Esophagus (tissue), 2 donors: ENCODE results near the gene UBE2L6. TPM values are rescaled to one million over a fixed set of nuclear protein-coding genes. Genes with fewer than 3 reads are reported as not detected.
"Not testable (repeated sequence)": the region's sequence is repeated elsewhere in the genome, so short reads cannot be mapped to it uniquely, and the experiment has no call there.

Experiments used
- H3K27ac ChIP-seq, 2 donors: one replicate each; pipeline ENCODE4 v1.5.1; 2013; ENCODE audit warnings: low read depth in 2 of 2, mild to moderate bottlenecking in 2 of 2, inconsistent platforms in 1 of 2, low read length in 1 of 2, moderate library complexity in 1 of 2
- H3K27me3 ChIP-seq, 2 donors: one replicate each; pipeline ENCODE4 v1.6.1; 2013; ENCODE audit warnings: low read length in 2 of 2, control low read depth in 1 of 2, mild to moderate bottlenecking in 1 of 2; ENCODE audit not compliant: insufficient read depth in 2 of 2, control insufficient read depth in 1 of 2
- H3K36me3 ChIP-seq, 2 donors: one replicate each; pipeline ENCODE4 v1.6.1; 2013; ENCODE audit warnings: low read length in 1 of 2; ENCODE audit not compliant: control insufficient read depth in 2 of 2, insufficient read depth in 2 of 2
- H3K4me1 ChIP-seq, 2 donors: one replicate each; pipeline ENCODE4 v1.6.1; 2013; ENCODE audit warnings: low read length in 1 of 2; ENCODE audit not compliant: control insufficient read depth in 2 of 2, insufficient read depth in 2 of 2
- H3K4me3 ChIP-seq, 2 donors: one replicate each; pipeline ENCODE4 v1.5.1; 2013; ENCODE audit warnings: low read length in 2 of 2, mild to moderate bottlenecking in 2 of 2, low read depth in 1 of 2, moderate library complexity in 1 of 2
- H3K9me3 ChIP-seq, 2 donors: one replicate each; pipeline ENCODE4 v1.6.1; 2013; ENCODE audit warnings: mild to moderate bottlenecking in 2 of 2, low read depth in 1 of 2, low read length in 1 of 2, moderate library complexity in 1 of 2; ENCODE audit not compliant: control insufficient read depth in 2 of 2, insufficient read depth in 1 of 2
- WGBS, 2 donors: extraction: QIAGEN DNeasy Blood & Tissue Kit; methylation state at CpG; one replicate each; pipeline ENCODE4 v1.1.7; 2013; 5-methylcytosine and 5-hydroxymethylcytosine counted together
- polyA plus RNA-seq, 2 donors: library from polyadenylated mRNA; stranded (reverse); fragments of 200-250 nt; gene quantifications; one replicate each; pipeline ENCODE4 v1.2.3, GENCODE V29; 2013
- donor health status: healthy with polysubstance abuse.
- donor health status: Bipolar disorder and iron deficiency.

Gene UBE2L6
- polyA plus RNA-seq, 2 donors = 10.3 to 28.1 TPM

DNA sequence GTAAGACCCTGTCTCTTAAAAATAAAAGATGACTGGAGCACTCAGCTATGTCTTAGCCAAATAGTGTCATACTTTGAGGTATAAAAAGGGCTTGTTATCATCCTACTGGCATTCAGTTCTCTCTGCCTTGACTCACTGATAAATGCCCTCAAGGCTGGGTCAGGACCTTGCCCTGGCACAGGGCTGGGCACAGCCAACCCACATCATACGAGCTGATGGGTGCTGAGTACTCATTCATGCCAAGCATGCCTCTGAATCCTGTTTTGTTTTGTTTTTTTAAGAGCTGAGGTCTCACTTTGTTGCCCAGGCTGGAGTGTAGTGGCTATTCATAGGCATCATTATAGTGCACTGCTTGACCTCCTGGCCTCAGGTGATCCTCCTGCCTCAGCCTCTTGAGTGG is 28.1 kb downstream of the UBE2L6 start:
- Histone ChIP-seq H3K4me1 (no peaks in the 10 kb centered on the region), H3K27me3 (no peaks in the 10 kb centered on the region), H3K9me3 (no peaks in the 10 kb centered on the region), H3K4me3 (no peak overlapping the region), H3K27ac (no peak overlapping the region), H3K36me3 (no peaks in the 10 kb centered on the region)
- WGBS, 2 donors = 43 to 52% methylated on average over 1 of the region's 1 CpG

DNA sequence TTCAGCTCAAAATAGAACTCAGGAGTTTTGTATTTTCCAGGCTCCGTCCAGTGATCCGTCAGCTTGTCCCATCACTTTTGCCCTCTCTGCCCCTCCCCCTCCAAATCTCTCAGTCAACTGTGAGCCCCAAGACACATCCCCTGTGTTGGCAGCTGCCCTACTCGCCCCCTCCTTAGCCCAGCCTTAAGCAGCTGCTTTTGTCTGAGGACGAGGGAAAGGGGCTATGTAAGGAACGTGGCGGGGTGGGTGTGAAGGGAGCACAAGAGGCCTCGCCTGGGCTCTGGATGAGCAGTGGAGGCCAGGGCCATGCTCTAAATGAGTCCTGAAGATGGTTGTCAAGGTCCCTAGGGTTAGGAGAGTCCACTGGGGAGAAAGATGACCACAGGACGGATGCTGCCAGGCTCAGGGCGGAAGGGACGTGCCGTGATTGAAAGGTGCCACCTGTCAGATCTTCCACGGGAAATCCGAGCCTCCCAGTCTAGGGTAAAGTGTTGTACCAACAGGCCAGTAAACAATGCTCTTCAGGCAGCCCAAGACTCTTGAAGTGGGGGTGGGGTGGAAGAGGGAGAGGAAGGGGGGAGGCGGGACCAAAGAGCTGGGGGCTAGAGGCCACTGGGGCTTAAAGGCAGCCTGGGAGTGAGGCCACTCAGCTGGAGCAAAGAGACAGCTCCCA is 30.4 kb downstream of the UBE2L6 start, which contains the start of gene SMTNL1:
TSS of gene SMTNL1 (plus strand) at position 649 of the 673 bp plus-strand sequence. CDS start 5,048 bp downstream, outside the sequence.
- no peaks in the 10 kb centered on the region for H3K9me3 ChIP-seq
- H3K27ac ChIP-seq = no peak within 1 kb of the TSS
- H3K4me1 ChIP-seq = no peaks in the 10 kb centered on the region
- WGBS, 2 donors = 71 to 74% methylated on average over 14 of the region's 14 CpGs
- H3K4me3 ChIP-seq = no peak within 1 kb of the TSS
- H3K36me3 ChIP-seq = no peaks in the 10 kb centered on the region
- H3K27me3 ChIP-seq = no peaks in the 10 kb centered on the region

DNA sequence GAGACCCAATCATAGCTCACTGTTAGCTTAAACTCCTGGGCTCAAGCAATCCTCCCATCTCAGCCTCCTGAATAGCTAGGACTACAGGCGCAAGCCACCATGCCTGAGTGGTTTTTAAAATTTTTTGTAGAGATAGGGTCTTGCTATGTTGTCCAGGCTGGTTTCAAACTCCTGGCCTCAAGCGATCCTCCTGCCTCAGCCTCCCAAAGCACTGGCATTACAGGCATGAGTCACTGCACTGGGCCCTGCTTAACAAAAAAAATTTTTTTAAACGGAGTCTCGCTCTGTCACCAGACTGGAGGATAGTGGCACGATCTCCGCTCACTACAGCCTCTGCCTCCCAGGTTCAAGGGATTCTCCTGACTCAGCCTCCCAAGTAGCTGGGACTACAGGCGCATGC is 33.0 kb downstream of the UBE2L6 start:
- not testable (repeated sequence) for H3K27me3 ChIP-seq, H3K4me3 ChIP-seq, H3K27ac ChIP-seq, H3K4me1 ChIP-seq, H3K9me3 ChIP-seq, H3K36me3 ChIP-seq
- WGBS, 2 donors = 91 to 95% methylated on average over 7 of the region's 7 CpGs

DNA sequence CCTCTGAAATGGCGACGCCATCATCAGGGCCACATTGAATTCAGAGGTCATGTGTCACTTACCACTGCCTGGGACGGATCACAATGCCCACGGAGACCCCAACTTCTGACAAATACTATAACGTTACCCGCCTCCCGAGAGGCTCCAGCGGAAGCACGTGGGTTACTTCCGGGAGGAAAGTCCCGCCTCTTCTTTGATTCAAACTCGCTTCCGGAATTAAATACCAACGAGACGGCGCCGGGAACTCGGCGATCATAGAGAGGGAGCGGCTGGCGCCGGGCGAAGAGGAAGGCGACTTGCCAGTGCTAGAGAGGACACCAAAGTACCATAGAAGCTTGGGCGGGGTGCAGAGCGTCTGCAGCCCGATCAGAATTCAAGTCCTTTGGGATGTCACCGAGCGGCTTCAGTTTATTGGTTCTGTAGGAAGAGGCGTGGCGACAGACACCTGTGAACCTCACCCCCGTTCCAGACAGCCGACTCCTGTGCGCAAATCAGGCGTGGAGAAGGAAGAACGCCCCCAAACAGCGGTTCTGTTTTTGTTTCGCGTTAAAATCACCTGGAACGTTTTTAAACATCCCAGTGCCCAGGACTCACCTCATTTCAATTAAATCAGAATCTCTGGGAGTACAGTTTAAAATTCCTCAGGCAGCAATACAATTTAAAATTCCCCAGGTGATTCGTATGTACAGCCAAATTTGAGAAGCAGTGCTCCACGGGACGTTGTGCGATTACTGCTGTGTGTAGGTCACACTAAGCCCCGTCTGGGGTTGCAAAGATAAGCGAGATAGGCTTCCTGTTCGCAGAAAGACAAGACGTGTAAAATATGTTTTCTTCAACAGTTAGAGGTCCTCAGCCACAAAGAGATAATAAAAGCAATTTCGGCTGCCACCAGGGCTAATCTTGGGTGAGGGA is 36.6 kb downstream of the UBE2L6 start, which contains the start of gene TIMM10:
TSS of gene TIMM10 (minus strand) at position 159 of the 912 bp plus-strand sequence. CDS start 565 bp downstream, outside the sequence.
- H3K36me3 ChIP-seq = peaks cover 5 to 6% of the 10 kb centered on the region in 2 donors
- H3K9me3 ChIP-seq = no peaks in the 10 kb centered on the region
- peak within 1 kb of the TSS; percentile 80 to 89 for H3K4me3 ChIP-seq
- WGBS, 2 donors = 0% methylated on average over 49 of the region's 49 CpGs
- H3K4me1 ChIP-seq = peaks cover 3 to 5% of the 10 kb centered on the region in 2 donors
- peak within 1 kb of the TSS; percentile 74 to 78 for H3K27ac ChIP-seq
- H3K27me3 ChIP-seq = no peaks in the 10 kb centered on the region

DNA sequence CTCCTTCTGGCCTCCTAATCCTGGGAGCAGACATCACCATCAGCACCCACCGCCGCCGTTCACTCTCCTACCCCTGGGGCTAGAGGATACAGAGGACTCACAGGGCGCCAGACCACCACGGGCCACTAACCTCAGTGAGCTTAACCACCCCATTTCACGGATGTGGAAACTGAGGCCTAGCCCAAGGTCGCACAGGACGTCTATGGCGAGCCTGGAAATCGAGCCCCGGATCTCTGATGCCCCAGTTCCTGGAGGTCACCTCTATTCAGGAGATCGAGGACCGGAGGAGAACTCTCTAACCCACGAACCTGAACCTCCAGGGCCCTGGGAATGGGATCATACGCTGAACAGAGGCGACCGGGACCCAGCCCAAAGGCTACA is 37.3 kb downstream of the UBE2L6 start:
- Histone ChIP-seq H3K27me3 (no peaks in the 10 kb centered on the region), H3K4me1 (peaks cover 3 to 5% of the 10 kb centered on the region in 2 donors), H3K27ac (peak overlapping the region; percentile 37 to 78), H3K36me3 (peaks cover 5 to 6% of the 10 kb centered on the region in 2 donors), H3K4me3 (peak overlapping the region; percentile 80 to 89), H3K9me3 (no peaks in the 10 kb centered on the region)
- 1% methylated on average over 17 of the region's 17 CpGs for WGBS, 2 donors

DNA sequence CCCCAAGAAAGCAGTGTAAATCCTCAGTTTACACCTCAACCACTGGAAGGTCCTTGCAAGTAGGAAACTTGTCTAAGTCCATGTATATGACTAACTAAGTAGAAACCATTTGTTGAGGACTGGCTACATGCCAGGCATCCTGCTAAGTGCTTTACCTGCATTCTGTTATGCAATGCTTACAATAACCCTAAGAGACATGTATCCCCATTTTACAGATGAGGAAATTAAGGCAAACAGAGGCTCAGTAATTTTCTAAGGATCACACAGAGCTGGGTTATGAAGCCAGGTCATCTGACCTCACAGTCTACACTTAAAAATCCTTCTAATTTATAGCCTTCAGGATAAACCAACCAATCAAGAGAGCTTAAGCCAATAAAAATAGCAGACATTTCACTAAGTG is 38.5 kb downstream of the UBE2L6 start:
- Histone ChIP-seq H3K27me3 (no peaks in the 10 kb centered on the region), H3K4me3 (no peak overlapping the region), H3K9me3 (no peaks in the 10 kb centered on the region), H3K36me3 (peaks cover 5 to 6% of the 10 kb centered on the region in 2 donors), H3K4me1 (peaks cover 3 to 5% of the 10 kb centered on the region in 2 donors), H3K27ac (no peak overlapping the region)

DNA sequence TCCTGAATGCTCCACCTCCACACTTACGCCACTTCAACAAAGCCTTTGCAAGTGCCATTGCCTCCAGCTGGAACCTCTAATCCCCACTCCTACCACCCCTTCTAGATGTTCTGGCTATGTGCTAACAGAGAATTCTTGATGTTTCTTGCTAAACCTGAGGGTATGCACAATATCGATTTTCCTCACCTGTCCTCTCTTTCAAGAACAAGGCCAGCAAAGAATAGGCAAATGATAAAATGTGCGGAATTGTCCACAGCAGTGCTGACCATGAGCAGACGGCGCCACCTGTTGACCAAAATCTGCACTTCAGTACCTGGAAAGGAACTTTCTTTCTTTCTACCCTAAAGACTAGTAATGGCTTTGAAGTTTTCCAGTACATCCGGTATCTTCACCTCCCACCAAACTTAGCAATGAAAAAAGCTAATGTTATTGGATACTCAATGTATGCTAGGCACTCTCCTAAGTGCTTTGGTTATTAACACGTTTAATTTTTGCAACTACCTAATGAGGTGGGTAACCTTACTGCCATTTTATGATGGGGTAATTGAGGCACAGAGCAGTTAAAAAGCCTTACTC is 40.3 kb downstream of the UBE2L6 start:
- WGBS, 2 donors = 16 to 20% methylated on average over 7 of the region's 7 CpGs
- Histone ChIP-seq H3K4me3 (no peak overlapping the region), H3K27ac (no peak overlapping the region), H3K27me3 (no peaks in the 10 kb centered on the region), H3K36me3 (peaks cover 5 to 6% of the 10 kb centered on the region in 2 donors), H3K4me1 (peaks cover 3 to 5% of the 10 kb centered on the region in 2 donors), H3K9me3 (no peaks in the 10 kb centered on the region)

DNA sequence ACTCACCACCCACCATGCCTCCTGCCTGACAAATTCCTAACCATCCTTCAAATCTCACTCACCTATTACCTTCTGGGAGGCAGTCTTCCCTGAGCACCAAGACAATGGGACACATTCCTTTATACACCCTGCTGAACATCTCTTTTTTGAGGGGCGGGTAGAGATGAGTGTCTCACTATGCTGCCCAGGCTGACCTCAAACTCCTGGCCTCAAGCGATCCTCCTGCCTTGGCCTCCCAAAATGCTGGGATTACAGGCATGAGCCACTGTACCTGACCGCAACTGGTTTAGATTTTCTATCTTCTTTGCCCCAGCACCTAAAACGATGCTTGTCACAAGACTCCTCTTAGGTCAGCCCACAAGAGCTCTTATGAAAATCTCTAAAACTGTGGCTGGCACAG is 44.1 kb downstream of the UBE2L6 start:
- H3K27ac ChIP-seq = no peak overlapping the region
- no peaks in the 10 kb centered on the region for H3K9me3 ChIP-seq
- no peak overlapping the region for H3K4me3 ChIP-seq
- WGBS, 2 donors = 92 to 93% methylated on average over 4 of the region's 4 CpGs
- no peaks in the 10 kb centered on the region for H3K4me1 ChIP-seq
- H3K36me3 ChIP-seq = peaks cover 0 to under 1% of the 10 kb centered on the region in 2 donors
- no peaks in the 10 kb centered on the region for H3K27me3 ChIP-seq

DNA sequence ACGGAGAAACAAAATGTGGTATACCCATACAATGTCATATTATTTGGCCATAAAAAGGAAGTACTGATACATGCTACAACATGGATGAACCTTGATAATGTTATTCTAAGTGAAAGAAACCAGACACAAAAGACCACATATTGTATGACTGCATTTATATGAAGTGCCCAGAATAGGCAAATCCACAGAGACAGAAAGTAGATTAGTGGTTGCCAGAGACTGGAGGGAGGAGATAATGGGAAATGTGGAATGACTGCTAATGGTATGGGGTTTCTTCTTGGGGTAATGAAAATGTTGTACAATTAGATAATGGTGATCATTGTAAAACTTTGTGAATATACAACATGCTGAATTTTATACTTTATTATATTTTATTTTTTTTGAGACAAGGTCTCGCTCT is 46.4 kb downstream of the UBE2L6 start:
- Histone ChIP-seq H3K27me3 (no peaks in the 10 kb centered on the region), H3K4me1 (no peaks in the 10 kb centered on the region), H3K27ac (no peak overlapping the region), H3K36me3 (no peaks in the 10 kb centered on the region), H3K9me3 (no peaks in the 10 kb centered on the region), H3K4me3 (no peak overlapping the region)
- WGBS, 2 donors = 89 to 91% methylated on average over 2 of the region's 2 CpGs
